OCI-LY7 (cell line): Measurements from ENCODE around the gene SERAC1. TPM values are rescaled to one million over a fixed set of nuclear protein-coding genes. Genes with fewer than 3 reads are reported as not detected.
"Not testable (repeated sequence)": the region's sequence is repeated elsewhere in the genome, so short reads cannot be mapped to it uniquely, and the experiment has no call there.

Experiments used
- BruUV-seq: library from RNA; stranded (reverse); fragments of 400-500 nt; replicated peaks from 2 replicates; lab custom pipeline; 2021; lab: Mats Ljungman, UMichigan
- CTCF ChIA-PET: fragments of 300-600 bp; sonication (Branson Sonifier 250); formaldehyde crosslinking; loops from one replicate; lab custom pipeline; 2022; ENCODE audit warnings: antibody characterized with exemption; ENCODE audit not compliant: unreplicated experiment; lab: Charles Lee
- POLR2A ChIA-PET: fragments of 300-600 bp; sonication (Branson Sonifier 250); formaldehyde crosslinking; loops from one replicate; lab custom pipeline; 2022; ENCODE audit warnings: antibody characterized with exemption; lab: Charles Lee
- DNase-seq: peaks from one replicate; pipeline ENCODE4 v3.0.0-alpha.2; 2015; ENCODE audit warnings: low spot score
- H2AFZ ChIP-seq: fragments of 200-600 bp; sonication (generic), shearing (Covaris generic); 2 replicates; pipeline ENCODE4 v1.6.1; 2014; ENCODE audit warnings: mild to moderate bottlenecking, antibody characterized with exemption, low read length, moderate library complexity
- H3K27ac ChIP-seq: fragments of 200-600 bp; sonication (generic); 2 replicates; pipeline ENCODE4 v1.5.1; 2014; ENCODE audit warnings: mixed run types, low read depth, mild to moderate bottlenecking, moderate library complexity, low read length, inconsistent platforms; ENCODE audit not compliant: poor library complexity, severe bottlenecking
- H3K36me3 ChIP-seq: fragments of 200-600 bp; sonication (generic); 2 replicates; pipeline ENCODE4 v1.6.1; 2014; ENCODE audit warnings: mild to moderate bottlenecking, antibody characterized with exemption, low read length, moderate library complexity, mixed read lengths; ENCODE audit not compliant: insufficient read depth
- H3K4me1 ChIP-seq: fragments of 200-600 bp; sonication (generic); 2 replicates; pipeline ENCODE4 v1.5.1; 2014; ENCODE audit warnings: mild to moderate bottlenecking, low read length; ENCODE audit not compliant: insufficient read depth, poor library complexity, severe bottlenecking
- H3K4me2 ChIP-seq: fragments of 200-600 bp; sonication (generic); 2 replicates; pipeline ENCODE4 v1.6.1; 2014; ENCODE audit warnings: mild to moderate bottlenecking, low read length
- H3K4me3 ChIP-seq: fragments of 200-600 bp; sonication (generic); 2 replicates; pipeline ENCODE4 v1.5.1; 2014; ENCODE audit warnings: mild to moderate bottlenecking, low read depth, low read length; ENCODE audit not compliant: poor library complexity, severe bottlenecking
- H3K79me2 ChIP-seq: fragments of 200-600 bp; sonication (generic); 2 replicates; pipeline ENCODE4 v1.6.1; 2016; ENCODE audit warnings: low read depth, mild to moderate bottlenecking, low read length, moderate library complexity, mixed read lengths; ENCODE audit not compliant: insufficient read depth
- H3K9me2 ChIP-seq: fragments of 200-600 bp; sonication (generic); 2 replicates; pipeline ENCODE4 v1.6.1; 2016; ENCODE audit warnings: mild to moderate bottlenecking, low read length, mixed read lengths; ENCODE audit not compliant: insufficient read depth
- H3K9me3 ChIP-seq: fragments of 200-600 bp; sonication (generic); 2 replicates; pipeline ENCODE4 v1.6.1; 2014; ENCODE audit warnings: mild to moderate bottlenecking, mixed run types, low read length, mixed read lengths
- H4K20me1 ChIP-seq: fragments of 200-600 bp; sonication (generic); 2 replicates; pipeline ENCODE4 v1.6.1; 2014; ENCODE audit warnings: mild to moderate bottlenecking, antibody characterized with exemption, low read length, moderate library complexity, mixed read lengths; ENCODE audit not compliant: insufficient read depth
- EZH2phosphoT487 ChIP-seq: fragments of 200-600 bp; sonication (generic); IDR thresholded peaks from 2 replicates; pipeline ENCODE4 v1.6.1; 2018; ENCODE audit warnings: low read depth, borderline replicate concordance, mild to moderate bottlenecking, mixed run types, antibody characterized with exemption, low read length, moderate library complexity, mixed read lengths
- intact Hi-C: fragments of 100-400 bp; cut with micrococcal nuclease; formaldehyde crosslinking; loops from one replicate; pipeline ENCODE4 v1.10.0; 2022; ENCODE audit not compliant: unreplicated experiment
- total RNA-seq, 2 experiments: library from RNA; depleted of rRNA in 1 of 2; stranded (reverse); fragments of >200 nt in 1 of 2; shearing (Covaris generic) in 1 of 2; gene quantifications; 2 replicates each; pipeline ENCODE4 v1.2.3, GENCODE V29; 2014 to 2022
- TF ChIP-seq, protein P1 (sequence below): fragments of 200-600 bp; sonication (generic); conservative IDR thresholded peaks from 2 replicates; pipeline ENCODE4 v1.5.1; 2014; ENCODE audit warnings: mild to moderate bottlenecking, antibody characterized with exemption, low read length, moderate library complexity, mixed read lengths

The SERAC1 gene
- total RNA-seq, 2 experiments from 2014 or later: 3.0 to 6.9 TPM

DNA sequence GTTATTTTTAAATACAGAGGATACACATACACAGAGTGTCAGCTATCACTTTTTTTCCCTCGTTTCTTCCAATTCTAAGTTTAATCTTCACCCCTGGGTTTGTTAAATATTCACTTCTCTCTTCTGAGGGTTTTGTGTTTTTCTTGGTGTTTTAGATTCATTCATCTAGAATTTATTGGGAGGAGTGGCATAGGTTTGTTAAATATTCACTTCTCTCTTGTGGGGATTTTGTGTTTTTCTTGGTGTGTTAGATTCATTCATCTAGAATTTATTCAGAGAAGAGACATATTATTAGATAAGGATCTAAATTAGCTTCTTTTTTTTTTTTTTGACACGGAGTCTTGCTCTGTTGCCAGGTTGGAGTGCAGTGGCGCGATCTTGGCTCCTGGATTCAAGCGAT is 3.9 kb upstream of the SERAC1 start:
- CTCF ChIA-PET: no interaction called here
- no peak overlapping the region for H3K4me2 ChIP-seq
- TSS peak; percentile 34 for BruUV-seq

DNA sequence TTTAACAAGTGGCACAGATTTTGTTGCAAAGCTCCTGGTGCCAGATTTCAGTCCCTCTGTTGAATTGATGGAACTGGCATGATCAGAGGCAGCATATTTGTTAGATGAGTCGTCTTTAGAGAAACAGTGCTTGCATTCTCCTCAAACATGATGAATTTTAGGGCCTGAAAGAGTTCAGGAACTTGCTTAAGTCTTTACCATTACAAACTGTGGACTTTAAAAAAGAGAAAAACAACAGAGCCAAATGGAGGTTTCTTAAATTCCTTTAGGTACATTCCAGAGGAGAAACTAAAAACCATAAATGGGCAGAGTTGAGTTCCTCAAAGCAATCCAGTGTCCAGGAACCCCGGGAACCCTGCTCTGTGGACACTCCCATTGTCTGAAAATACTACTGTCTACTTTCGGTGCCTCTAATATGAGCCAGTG is 2.6 kb upstream of the SERAC1 start:
- no peaks in the 10 kb centered on the region for H3K9me3 ChIP-seq
- H4K20me1 ChIP-seq: no peaks in the 10 kb centered on the region
- CTCF ChIA-PET: no interaction called here
- H3K4me1 ChIP-seq: peaks cover 4% of the 10 kb centered on the region
- intact Hi-C loops: no loop called here
- no peak overlapping the region for H2AFZ ChIP-seq
- no peaks in the 10 kb centered on the region; the same call in 1 of the 2 replicates for H3K79me2 ChIP-seq
- H3K4me2 ChIP-seq: no peak overlapping the region
- no peaks in the 10 kb centered on the region for H3K36me3 ChIP-seq
- POLR2A ChIA-PET: no interaction called here
- no TSS peak for BruUV-seq
- no peaks in the 10 kb centered on the region for H3K9me2 ChIP-seq
- no peak overlapping the region for H3K27ac ChIP-seq
- no peak overlapping the region for H3K4me3 ChIP-seq
- no peak for TF ChIP-seq EZH2phosphoT487
- TF ChIP-seq, protein P1, sequence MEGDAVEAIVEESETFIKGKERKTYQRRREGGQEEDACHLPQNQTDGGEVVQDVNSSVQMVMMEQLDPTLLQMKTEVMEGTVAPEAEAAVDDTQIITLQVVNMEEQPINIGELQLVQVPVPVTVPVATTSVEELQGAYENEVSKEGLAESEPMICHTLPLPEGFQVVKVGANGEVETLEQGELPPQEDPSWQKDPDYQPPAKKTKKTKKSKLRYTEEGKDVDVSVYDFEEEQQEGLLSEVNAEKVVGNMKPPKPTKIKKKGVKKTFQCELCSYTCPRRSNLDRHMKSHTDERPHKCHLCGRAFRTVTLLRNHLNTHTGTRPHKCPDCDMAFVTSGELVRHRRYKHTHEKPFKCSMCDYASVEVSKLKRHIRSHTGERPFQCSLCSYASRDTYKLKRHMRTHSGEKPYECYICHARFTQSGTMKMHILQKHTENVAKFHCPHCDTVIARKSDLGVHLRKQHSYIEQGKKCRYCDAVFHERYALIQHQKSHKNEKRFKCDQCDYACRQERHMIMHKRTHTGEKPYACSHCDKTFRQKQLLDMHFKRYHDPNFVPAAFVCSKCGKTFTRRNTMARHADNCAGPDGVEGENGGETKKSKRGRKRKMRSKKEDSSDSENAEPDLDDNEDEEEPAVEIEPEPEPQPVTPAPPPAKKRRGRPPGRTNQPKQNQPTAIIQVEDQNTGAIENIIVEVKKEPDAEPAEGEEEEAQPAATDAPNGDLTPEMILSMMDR: no peak
- DNase-seq: no peak

More for the DNA sequence above, 3.9 kb upstream of the SERAC1 start:
- Histone ChIP-seq H2AFZ (no peak overlapping the region), H3K4me1 (peaks cover 4% of the 10 kb centered on the region), H3K4me3 (no peak overlapping the region), H4K20me1 (no peaks in the 10 kb centered on the region), H3K9me3 (no peaks in the 10 kb centered on the region), H3K36me3 (no peaks in the 10 kb centered on the region), H3K79me2 (no peaks in the 10 kb centered on the region; the same call in 1 of the 2 replicates), H3K27ac (no peak overlapping the region), H3K9me2 (no peaks in the 10 kb centered on the region)
- intact Hi-C loops: no loop called here
- no peak for DNase-seq
- TF ChIP-seq, protein P1: no peak
- no peak for TF ChIP-seq EZH2phosphoT487
- POLR2A ChIA-PET: interaction anchor here (0.6 kb wide), 1 partner anchor 17 kb away, joined by 5 read pairs; no protein-coding TSS in a partner anchor

DNA sequence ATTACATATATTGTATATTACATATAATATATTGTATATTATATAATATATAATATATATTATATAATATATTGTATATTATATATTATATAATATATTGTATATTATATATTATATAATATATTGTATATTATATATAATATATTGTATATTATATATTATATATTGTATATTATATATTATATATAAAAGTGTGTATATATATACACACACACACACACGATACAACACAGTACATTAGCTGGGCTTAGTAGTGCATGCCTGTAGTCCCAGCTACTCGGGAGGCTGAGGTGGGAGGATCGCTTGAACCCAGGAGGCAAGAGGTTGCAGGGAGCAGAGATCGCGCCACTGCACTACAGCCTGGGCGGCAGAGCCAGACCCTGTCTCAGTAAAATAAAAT is 1.6 kb upstream of the SERAC1 start:
- POLR2A ChIA-PET, H3K4me2 ChIP-seq, H3K4me3 ChIP-seq, intact Hi-C loops, BruUV-seq, H2AFZ ChIP-seq, CTCF ChIA-PET, H3K27ac ChIP-seq, H3K79me2 ChIP-seq, H4K20me1 ChIP-seq, H3K36me3 ChIP-seq, H3K4me1 ChIP-seq, H3K9me2 ChIP-seq, DNase-seq, H3K9me3 ChIP-seq: not testable (repeated sequence)
